ENCODE measurements around the gene MSANTD4.
"Not testable (repeated sequence)": the region's sequence is repeated elsewhere in the genome, so short reads cannot be mapped to it uniquely, and the experiment has no call there.

MSANTD4 gene

DNA sequence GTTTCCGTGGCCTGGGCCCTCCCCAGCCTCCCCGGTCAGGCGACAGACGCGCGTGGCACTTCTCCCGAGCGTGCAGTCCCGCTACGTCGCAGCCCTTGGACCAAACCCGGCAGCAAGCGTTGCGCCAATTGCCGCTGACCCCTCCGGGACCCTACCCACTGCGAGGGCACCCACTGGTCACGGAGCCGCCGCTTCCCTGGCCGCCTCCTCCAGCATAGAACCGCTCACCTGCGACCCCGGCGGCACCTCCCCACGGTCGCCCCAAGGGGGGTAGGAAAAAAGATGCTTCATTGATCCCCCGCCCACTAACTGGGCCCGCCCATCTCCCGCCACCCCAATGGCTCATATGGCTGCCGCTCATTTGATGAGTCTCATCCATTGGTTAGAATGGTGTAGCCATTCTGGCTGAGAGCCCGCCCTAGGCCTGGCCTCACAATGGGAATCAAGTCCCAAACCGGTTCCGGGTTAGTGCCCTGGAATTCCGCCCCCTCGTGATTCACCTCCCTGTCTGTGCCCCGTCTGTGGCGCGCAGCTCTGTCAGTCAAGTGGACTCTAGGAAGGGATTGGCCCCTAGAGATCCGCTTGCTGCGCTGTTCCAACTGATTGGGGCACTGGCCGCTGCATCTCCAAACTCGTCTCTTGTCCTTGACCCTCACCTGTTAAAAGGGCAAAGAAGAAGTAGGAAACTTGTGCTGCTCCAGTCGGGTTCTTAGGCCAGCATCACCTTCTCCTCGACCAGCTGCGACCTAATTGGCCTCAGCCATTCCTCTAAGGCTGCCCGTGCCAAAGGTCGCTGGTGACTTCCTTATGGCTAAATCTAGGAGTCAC is at the start of gene MSANTD4:
Gene MSANTD4, minus strand, starts transcription at position 274 of the 828 bp plus-strand sequence. CDS start 11,323 bp downstream, outside the sequence.
- DNase-seq: peak; percentile 99

DNA sequence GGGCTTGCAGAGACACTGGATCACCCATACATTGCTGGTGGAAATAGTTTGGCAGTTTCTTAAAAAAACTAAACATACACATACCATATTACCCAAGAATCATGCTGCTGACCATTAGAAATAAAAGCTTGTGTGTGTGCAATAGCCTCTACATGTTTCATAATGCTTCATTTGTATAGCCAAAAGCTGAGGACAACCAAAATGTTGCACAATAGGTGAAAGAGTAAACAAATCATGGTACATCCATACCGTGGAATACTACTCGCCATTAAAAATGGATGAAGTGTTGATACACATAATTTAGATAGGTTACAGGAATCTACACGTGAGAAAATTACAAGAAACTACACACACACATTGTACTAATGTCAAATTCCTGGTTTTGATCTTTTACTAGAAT is 48.6 kb upstream of the MSANTD4 start:
- no peak for DNase-seq

DNA sequence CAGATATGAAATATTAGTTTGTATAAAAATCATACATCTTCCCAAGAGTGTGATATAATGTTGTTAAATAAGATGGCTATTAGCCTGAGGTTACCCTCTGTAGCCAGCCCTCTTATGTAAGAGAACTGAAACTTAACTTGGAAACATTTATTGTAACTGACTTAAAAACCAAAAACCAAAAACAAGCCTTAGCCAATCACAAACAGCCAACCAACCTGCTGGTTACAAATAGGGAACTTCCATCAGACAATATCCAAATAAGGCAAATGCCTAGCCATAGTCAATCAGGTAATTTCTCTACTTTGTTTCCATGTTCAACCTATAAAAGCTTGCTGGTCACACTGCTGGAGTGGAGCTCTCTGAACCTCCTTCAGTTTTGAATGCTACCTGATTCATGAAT is 41.0 kb upstream of the MSANTD4 start:
- no peak for DNase-seq

DNA sequence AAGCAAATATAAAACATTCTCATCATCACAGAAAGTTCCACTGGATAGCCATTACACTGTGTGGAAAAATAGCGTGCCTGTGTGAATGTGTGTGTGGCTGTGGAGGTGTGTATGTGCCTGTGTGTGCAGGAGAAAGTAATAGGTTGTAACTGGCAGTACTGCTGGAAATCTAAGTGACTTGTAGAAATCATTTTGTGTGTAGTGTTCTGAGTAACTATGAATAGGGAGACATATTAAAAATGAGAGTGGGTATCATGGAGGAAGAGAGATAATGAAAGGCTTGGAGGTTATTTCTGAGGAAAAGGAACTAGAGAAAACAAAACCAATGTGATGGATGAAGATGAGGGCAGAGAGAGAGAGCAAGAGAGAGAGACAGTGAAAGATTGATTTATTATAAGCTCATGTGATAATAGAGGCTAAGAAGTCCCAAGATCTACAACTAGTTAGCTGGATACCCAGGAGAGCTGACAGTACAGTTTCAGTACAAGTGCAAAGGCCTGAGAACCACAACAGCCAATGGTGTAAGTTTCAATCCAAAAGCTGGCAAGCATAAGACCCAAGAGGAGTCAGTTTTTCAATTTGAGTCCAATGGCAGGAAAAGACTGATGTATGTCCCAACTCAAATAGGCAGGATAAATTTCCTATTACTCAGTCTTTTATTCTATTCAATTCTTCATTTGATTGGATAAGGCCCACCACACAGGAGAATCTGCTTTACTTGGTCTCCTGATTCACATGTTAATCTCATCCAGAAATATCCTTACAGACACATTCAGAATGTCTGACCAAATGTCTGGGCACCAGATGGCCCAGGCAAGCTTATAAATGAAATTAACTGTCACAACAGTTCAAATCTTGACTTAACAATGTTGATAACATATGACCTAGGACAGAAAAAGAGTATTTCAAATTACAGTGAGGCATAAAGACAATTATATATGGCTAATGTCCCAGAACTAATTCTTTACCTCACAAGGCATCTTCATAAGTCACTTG is 40.2 kb upstream of the MSANTD4 start:
- no peak for DNase-seq

DNA sequence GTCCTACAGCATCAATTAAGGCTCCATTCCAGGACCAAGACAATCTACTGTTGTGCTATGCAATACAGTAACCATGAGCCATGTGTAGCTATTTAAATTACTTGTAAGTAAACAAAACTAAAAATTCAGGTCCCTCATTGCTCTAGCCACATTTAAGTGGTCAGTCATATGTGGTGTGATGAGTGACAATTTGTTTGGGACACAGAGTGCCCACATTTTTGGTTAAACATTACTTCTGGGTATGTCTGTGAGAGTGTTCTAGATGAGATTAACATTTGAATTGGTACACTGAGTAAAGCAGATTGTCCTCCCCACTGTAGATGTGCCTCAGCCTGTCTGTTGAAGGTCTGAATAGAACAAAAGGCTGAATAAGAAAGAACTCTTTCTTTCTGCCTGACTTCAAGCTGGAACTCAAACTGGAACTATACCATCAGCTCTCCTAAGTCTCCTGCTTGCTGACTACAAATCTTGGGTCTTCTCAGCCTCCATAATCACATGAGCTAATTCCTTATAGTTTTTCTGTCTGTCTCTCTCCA is 39.3 kb upstream of the MSANTD4 start:
- DNase-seq: no peak

DNA sequence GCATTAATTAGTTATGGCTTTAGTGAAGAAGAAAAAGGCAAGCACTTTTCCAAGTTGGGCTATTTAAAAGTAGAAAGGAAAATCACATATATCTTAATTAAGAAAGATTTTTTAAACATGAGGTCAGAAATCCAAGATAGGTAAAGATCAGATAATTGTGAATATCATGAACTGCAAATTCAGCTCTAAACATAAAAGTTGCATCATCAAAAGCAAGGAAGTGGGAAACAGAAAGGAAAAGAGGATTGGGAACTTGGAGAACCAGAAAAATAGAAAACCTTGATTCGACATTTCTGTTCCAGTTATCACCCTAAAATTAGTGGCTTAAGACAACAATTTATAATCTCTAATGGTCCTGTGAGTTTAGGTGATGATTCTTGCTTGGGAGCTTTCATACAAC is 37.6 kb upstream of the MSANTD4 start:
- DNase-seq: no peak

DNA sequence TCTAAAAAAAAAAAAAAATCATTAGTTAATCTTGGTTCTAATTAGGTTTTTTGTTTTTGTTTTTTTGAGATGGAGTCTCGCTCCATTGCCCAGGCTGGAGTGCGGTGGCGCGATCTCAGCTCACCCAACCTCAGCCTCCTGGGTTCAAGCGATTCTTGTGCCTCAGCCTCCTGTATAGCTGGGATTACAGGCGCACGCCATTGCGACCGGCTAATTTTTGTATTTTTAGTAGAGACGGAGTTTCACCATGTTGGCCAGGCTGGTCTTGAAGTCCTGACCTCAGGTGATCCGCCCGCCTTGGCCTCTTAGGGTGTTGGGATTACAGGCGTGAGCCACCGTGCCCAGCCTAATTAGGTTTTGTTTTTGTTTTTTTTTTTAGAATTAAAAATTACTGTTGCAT is 36.3 kb upstream of the MSANTD4 start:
- DNase-seq: not testable (repeated sequence)

DNA sequence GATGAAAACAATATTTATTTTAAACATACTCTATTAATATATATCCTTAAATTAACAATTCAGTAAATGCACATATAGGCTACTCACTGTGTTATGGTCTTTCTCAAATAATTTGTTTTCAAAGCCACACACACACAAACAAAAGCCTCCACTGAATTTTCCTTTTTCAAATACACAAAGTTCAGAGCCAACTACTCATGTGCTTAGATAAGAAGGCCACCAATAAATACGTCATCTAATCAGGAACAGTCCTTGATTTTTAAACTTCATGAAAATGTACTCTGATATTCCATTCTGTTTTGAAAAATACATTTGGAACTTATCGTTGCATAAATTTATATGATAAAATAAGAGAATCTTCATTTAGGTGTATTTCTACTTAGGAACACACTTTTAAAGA is 29.1 kb upstream of the MSANTD4 start:
- no peak for DNase-seq

DNA sequence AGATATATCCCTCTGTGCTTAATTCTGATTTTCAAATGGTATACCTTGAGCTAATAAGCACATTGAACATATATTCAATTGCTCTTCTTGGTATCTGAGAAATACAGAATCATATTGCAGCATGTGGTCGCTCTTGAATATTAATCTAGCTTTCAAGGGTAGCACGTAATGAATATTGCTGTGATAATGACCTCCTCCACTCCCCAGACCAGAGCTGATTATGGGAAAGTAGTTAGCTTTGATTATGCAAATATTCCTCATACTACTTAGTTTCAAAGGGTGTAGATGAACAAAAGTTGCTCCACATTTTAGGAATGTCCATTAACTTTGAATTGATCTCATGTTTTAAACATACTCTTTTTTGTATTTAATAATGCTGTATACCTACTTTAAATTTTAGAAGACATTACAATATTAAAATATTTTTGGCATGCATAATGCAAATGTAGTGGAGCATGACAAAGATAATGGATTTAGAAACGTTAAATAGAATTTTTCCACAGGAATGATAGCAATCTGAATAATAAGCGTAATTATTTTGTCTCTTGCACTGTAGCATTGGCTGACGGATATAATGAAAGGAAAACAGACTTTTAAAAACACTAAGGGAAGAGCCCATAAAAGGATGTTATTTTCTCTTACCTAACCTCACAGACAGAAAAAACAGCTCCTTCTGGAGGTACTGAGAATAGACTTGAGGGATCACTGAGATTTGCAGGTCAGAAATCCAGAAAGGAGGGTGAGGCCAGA is 27.9 kb upstream of the MSANTD4 start:
- no peak for DNase-seq

DNA sequence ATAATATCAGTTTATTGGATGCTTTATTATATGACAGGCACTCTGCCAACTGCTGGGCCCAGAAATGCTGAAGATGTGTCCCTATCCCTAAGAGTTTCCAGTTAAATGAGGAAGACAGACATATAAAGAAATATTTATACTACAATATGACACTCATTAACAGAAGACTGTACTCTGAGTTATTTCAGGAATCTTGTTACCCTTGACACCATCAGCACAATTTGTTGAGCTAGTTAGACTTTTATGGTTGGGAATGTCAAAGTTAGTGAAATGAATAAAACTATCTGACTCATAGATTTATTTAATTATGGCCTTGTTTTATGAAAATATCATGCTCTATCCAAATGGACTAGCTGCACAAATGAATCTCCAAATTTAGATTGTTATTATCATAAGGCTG is 25.6 kb upstream of the MSANTD4 start:
- no peak for DNase-seq

DNA sequence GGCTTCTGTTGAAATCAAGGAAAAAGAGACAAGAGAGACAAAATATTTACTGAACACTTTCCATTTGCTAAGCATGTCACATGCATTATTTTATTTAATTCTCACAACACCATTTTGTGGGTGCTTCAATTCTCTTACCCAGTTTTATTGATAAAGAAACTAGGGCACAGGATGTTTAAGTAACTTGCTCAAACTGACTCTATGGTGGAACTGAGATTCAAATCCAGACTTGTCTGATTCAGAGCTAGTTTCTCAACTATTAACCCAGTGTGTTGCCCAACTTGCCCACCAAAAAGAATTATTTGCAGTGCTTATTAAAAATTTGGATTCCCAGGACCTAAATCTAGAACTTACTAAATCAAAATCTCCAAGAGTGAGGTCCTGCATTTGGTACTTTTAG is 21.5 kb upstream of the MSANTD4 start:
- no peak for DNase-seq

DNA sequence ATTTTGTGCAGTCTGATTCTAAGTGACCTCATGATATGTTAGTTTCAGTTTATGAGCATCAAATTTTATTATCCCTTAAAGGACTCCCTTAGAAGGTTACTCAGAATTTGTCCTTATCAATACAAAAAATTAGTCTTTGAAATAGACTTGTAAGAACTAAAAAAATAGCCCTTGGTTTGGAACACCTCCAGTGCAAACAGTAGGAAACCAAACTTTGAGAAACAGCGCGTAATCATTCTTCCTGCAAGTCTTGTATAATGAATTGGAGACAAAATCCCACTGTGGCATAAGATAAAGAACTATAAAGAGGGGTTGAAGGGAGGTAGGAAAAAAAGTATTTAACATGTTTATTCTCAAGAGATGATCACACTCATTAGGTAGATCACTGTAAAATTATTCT is 10.8 kb upstream of the MSANTD4 start:
- no peak for DNase-seq

DNA sequence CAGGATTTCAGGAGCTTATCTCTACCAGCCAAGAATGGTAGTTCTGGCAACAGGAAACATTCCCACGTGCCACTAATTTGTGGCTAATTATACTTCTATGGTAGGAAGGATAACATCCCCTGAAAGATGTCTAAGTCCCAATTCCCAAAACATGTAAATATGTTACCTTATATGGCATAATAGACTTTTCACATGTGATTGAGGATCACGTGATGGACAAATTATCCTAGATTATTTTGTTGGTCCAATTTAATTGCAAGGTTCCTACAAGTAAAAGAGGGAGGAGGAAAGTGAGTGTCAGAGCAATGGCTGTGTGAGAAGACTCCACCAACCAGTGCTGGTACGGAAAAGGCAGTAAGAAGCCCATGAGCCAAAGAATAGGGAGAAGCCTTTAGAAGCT is 9.9 kb upstream of the MSANTD4 start:
- DNase-seq: no peak

DNA sequence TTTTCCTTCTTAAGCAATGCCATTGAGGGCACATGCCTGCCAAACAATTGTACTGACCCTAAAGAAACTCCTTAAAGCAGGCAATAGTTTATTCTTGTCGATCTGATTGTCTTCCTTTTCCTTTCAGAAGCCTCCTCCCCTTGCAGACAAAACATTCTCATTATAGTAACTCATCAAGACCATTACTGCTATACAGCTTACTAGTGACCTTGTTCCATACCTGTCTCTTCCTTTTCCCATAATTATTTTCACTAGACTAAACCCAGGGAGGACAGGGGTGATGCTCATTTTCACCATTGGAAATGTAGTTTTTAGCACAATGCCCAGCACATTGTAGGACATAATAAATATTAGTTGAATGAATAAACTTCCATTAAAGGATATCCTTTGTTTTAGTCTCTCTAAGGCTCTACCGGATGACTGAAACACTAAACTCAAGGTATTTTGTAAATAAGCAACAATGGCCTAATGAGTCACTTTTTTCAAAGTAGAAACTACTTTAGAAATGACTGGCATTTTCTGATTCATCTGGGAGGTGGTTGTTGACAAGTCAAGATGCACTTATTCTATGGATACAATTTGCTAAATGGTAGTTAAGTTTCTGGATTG is 9.3 kb upstream of the MSANTD4 start:
- DNase-seq: no peak

DNA sequence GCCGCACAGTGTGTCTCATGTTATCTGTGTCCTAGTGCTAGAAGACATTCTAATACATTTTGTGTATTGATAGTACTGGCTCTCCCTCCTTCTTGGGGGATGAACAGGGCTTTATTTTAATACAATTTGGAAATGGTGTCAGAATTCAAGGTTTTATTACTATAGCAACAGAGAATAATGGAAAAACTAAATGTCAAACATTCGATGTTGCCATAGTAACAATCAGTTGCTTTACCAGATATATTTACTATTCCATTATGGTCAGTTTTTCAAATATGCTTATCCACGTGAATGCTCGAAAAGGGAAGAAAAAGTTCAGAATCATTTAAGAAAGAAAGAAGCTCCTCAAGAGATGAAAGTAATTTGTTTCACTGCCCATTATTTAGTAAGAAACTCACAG is 8.6 kb upstream of the MSANTD4 start:
- DNase-seq: no peak

DNA sequence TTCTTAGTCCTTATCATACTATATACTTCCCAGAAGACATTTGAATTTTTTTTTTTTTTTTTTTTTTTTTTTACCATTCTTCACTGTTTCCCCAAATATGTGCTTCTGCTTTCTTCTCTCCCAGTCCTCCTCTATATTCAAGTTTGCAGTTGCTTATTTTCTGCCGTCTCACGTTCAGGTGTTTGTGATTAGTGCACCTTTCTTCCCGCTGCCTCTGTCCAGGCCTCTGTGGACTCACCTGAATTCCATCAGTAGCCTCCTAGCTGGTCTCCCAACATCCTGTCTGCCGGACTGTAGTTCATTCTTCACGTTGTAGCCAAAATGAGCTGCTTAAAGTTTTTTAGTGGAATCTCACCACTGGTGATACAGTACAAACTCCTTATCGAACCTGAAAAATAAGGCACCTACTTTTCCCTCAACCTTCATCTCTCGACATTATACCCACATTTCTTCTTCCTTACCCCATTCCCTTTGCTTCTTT is 795 bp upstream of the MSANTD4 start:
- DNase-seq: no peak

DNA sequence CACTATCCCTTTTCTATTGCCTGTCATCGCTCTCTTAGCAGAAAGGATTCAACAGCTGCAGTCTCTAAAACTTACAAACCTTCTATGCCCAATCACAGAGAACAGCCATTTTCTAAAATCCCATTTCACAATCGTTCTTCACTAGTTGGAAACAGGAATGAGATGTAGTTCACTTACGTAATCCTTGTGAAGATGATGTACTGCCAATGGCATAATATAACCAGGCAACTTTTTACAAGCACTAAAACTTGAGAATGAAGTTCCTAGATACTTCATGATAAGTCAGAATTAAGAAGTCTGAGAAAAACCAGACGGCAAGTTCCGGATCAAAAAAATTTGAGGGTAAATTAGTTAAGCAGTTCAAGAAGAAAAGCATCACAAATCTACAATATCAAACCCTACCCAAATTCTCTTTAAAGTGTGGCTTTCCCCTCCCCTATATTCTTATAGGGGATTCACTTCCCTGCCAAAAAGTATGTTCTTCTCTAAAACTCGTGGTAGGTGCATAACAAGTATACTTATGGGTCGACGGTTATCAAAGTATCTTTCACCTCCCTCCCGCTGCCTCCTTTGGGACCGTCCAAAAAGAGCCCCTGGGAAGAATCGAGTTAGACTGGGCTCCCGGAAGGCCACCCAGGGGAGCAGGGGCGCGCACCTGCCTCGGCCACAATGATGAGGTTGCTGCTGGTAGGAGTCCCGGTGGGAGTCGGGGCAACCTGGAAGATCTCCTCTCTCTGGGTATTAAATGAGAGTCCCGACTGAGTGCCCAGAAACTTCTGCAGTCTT is 666 bp downstream of the MSANTD4 start:
- no peak for DNase-seq

DNA sequence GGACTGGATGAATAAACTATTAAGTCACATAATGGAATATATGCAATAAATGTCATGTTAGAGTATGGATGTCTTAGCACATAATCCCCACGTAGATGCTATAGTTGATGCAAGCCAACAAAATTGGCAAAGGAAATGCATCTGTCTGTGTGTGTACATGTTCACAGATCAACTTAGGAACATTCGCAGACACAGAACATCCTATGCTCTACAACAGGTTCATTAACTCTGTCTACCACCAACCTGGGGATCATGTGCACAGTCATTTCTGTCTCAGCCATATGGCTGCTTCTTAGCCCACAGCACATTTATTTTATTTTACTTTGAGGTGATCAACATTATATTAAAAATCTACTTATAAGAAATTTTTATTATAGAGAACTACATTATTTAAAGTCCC is 4.9 kb downstream of the MSANTD4 start:
- DNase-seq: no peak

DNA sequence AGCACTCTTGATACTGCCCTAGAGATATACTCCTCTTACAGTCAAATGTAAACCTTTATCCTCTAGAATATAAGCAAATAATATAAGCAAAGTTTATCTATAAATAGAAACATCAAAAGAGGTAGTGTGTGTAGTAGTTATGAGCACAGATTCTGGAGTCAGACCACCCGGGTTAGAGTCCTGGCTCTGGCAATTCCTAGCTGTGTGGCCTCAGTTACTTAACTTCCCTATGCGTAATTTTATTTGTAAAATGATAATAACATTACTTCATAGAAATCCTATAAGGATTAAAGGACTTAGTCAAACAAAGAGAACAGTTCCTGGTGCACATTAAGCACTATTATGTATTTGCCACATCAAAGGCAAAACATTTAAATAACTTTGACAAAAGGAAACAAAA is 7.0 kb downstream of the MSANTD4 start:
- DNase-seq: no peak

DNA sequence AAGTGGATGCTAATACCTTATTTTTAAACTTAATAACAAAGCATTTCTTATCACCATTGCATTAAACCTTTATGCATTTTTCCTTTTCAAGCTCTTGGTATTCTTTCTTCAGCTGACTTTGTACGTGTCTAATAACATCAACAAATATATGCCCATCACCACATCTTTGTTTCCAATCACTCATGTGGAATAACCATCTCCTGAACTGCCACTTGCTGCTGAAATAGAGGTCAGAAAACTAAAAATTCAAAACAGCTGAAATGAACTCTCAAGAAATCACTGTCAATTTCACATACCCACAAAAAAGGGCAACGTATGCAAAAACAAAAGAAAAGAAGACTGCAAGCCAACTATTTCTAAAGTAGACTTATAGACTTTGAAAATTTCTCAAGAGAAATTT is 7.4 kb downstream of the MSANTD4 start:
- no peak for DNase-seq

DNA sequence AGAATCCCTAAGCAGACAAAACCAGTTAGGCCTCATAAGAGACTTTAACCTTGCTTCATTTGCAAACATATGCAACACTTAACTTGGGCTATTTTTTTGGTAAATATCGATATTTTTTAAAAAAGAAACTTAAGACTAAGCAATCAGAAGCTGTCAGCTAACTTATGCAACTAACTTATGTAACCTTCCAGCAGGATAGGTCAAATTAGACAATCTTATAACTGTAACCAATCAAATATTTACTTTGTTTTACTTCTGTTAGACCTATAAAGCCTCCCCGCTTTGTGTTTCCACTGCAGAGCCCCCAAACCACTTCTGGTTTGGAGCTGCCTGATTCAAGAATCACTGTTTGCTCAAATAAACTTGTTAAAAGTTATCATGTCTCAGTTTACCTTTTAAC is 8.0 kb downstream of the MSANTD4 start:
- no peak for DNase-seq
